HepG2 (cell line): ENCODE results near the gene TIMP3. TPM values are rescaled to one million over a fixed set of nuclear protein-coding genes. Genes with fewer than 3 reads are reported as not detected.
A peak's percentile ranks its signal among the peaks of the same experiment; 100 is the strongest.

Experiments
- KMT2A ChIP-seq: sonication (generic); formaldehyde crosslinking; IDR thresholded peaks from 2 replicates; pipeline ENCODE4 v1.4.0; 2020; ENCODE audit warnings: missing genetic modification reagents
- NR3C1 ChIP-seq: sonication (generic); formaldehyde crosslinking; IDR thresholded peaks from 2 replicates; pipeline ENCODE4 v1.4.0; 2020; ENCODE audit warnings: missing genetic modification reagents
- PITX1 ChIP-seq: sonication (generic); formaldehyde crosslinking; IDR thresholded peaks from 2 replicates; pipeline ENCODE4 v1.5.1; 2020; ENCODE audit warnings: mild to moderate bottlenecking, missing genetic modification reagents
- RXRA ChIP-seq: sonication (generic); formaldehyde crosslinking; IDR thresholded peaks from 2 replicates; pipeline ENCODE4 v1.5.1; 2020; ENCODE audit warnings: missing genetic modification reagents
- SMAD3 ChIP-seq: sonication (generic); formaldehyde crosslinking; IDR thresholded peaks from 2 replicates; pipeline ENCODE4 v1.4.0; 2020; ENCODE audit warnings: missing genetic modification reagents
- SP5 ChIP-seq: IDR thresholded peaks from 2 replicates; pipeline ENCODE4 v1.6.1; 2016; ENCODE audit warnings: low read depth, borderline replicate concordance
- ZNF24 ChIP-seq: fragments of 450-650 bp; IDR thresholded peaks from 2 replicates; pipeline ENCODE4 v1.6.1; 2017; ENCODE audit warnings: antibody characterized with exemption, mild to moderate bottlenecking
- ZNF274 ChIP-seq: sonication (generic); formaldehyde crosslinking; IDR thresholded peaks from 2 replicates; pipeline ENCODE4 v1.5.1; 2020; ENCODE audit warnings: mild to moderate bottlenecking, missing genetic modification reagents
- ZNF292 ChIP-seq: sonication (generic); formaldehyde crosslinking; IDR thresholded peaks from 2 replicates; pipeline ENCODE4 v1.8.1; 2022; ENCODE audit warnings: mild to moderate bottlenecking, low read depth, missing genetic modification reagents, borderline replicate concordance
- ZNF557 ChIP-seq: sonication (generic); formaldehyde crosslinking; IDR thresholded peaks from 2 replicates; pipeline ENCODE4 v1.4.0; 2020; ENCODE audit warnings: missing genetic modification reagents
- ZNF567 ChIP-seq: sonication (generic); formaldehyde crosslinking; IDR thresholded peaks from 2 replicates; pipeline ENCODE4 v1.8.1; 2023; ENCODE audit warnings: mild to moderate bottlenecking, missing genetic modification reagents, borderline replicate concordance
- polyA plus RNA-seq, 8 experiments: library from polyadenylated mRNA; depleted of rRNA in 3 of 8; stranded (reverse) in 7 of 8; unstranded in 1 of 8; fragments of >200 nt; fragmentation: Illumina TruSeq in 4 of 8; extraction: Trizol in 4 of 8; gene quantifications; 2 replicates each; pipeline versions ENCODE4 v1.2.1 to v1.2.3, GENCODE V29; 2011 to 2016; ENCODE audit warnings: low read depth in 4 of 8, missing spikeins in 1 of 8, mixed read lengths in 1 of 8; ENCODE audit not compliant: insufficient read depth in 1 of 8
- total RNA-seq, 5 experiments: library from RNA; depleted of rRNA; stranded (reverse); fragments of >200 nt; fragmentation: Illumina TruSeq; extraction: Trizol; gene quantifications; 2 replicates each; pipeline ENCODE4 v1.2.3, GENCODE V29; 2016; ENCODE audit warnings: low read depth in 1 of 5
- TF ChIP-seq, protein P1 (sequence below), 2 experiments: sonication (generic) in 1 of 2; formaldehyde crosslinking in 1 of 2; IDR thresholded peaks; 2 replicates each; pipeline versions ENCODE4 v1.6.1 to v1.9.0; 2014 to 2022; ENCODE audit warnings: antibody characterized with exemption in 1 of 2, borderline replicate concordance in 1 of 2, inconsistent platforms in 1 of 2, low read depth in 1 of 2, missing genetic modification reagents in 1 of 2
- TF ChIP-seq, protein P2 (sequence below): IDR thresholded peaks from 2 replicates; pipeline ENCODE4 v1.6.1; 2016
- TF ChIP-seq, protein P3 (sequence below): IDR thresholded peaks from 2 replicates; pipeline ENCODE4 v1.6.1; 2016; ENCODE audit warnings: missing compliant biosample characterization, missing genetic modification reagents, borderline replicate concordance
- TF ChIP-seq, protein P4 (sequence below), 2 experiments: sonication (generic) in 1 of 2; formaldehyde crosslinking in 1 of 2; IDR thresholded peaks; 2 replicates each; pipeline versions ENCODE4 v1.4.0 to v1.6.1; 2018 to 2020; ENCODE audit warnings: missing genetic modification reagents in 2 of 2, borderline replicate concordance in 1 of 2, low read depth in 1 of 2, mild to moderate bottlenecking in 1 of 2, missing biosample characterization in 1 of 2
- TF ChIP-seq, protein P5 (sequence below): IDR thresholded peaks from 2 replicates; pipeline ENCODE4 v1.6.1; 2018; ENCODE audit warnings: missing genetic modification reagents

TIMP3 gene
- total and polyA plus RNA-seq, 2 of the 13 experiments (the other 11 are each of a cell fraction or from before 2014, with no cell fraction given), result 57.3 to 86.6 TPM

DNA sequence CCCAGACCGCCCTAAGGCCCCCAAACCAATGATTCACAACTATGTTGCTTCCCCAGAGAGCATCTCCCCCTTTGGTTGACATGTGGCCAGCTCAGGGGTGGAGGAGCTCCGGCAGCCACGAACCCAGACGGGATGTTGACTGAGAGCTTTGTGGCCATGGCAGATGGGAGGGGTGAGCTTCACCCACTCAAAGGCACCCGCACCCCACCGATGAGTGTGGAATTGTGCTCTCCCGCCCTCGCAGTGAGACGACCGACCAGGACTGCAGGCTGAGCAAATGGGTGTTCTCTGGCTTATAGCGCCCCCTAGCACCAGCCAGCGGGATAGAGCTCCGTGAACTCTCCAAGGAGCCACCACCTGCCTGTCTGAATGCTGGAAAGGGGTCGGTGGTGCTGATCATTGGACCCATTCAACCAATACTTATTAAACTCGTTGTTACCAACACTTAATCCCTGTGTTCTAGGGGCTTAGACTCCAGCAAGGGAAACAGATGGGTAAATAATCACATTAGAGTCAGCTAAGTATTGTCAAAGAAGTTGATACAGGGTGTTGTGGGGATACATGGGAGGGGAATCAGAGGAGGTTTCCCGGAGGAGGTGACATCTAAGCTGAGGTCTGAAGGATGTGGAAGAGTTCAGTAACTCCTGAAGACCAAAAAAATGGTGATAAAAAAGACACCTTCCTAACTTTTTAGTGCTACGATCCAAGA lies 4.5 kb upstream of the TIMP3 start (continued):
- TF ChIP-seq, protein P1, sequence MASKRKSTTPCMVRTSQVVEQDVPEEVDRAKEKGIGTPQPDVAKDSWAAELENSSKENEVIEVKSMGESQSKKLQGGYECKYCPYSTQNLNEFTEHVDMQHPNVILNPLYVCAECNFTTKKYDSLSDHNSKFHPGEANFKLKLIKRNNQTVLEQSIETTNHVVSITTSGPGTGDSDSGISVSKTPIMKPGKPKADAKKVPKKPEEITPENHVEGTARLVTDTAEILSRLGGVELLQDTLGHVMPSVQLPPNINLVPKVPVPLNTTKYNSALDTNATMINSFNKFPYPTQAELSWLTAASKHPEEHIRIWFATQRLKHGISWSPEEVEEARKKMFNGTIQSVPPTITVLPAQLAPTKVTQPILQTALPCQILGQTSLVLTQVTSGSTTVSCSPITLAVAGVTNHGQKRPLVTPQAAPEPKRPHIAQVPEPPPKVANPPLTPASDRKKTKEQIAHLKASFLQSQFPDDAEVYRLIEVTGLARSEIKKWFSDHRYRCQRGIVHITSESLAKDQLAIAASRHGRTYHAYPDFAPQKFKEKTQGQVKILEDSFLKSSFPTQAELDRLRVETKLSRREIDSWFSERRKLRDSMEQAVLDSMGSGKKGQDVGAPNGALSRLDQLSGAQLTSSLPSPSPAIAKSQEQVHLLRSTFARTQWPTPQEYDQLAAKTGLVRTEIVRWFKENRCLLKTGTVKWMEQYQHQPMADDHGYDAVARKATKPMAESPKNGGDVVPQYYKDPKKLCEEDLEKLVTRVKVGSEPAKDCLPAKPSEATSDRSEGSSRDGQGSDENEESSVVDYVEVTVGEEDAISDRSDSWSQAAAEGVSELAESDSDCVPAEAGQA (IDR thresholded peaks at IDR 0.05; ENCODE audit: low read depth), result no peak
- TF ChIP-seq, protein P1 (CRISPR knock-in tag; IDR thresholded peaks at IDR 0.05; ENCODE audit: borderline replicate concordance), result no peak
- TF ChIP-seq SP5 (CRISPR knock-in tag), result no peak
- no peak for TF ChIP-seq ZNF567
- TF ChIP-seq, protein P2, sequence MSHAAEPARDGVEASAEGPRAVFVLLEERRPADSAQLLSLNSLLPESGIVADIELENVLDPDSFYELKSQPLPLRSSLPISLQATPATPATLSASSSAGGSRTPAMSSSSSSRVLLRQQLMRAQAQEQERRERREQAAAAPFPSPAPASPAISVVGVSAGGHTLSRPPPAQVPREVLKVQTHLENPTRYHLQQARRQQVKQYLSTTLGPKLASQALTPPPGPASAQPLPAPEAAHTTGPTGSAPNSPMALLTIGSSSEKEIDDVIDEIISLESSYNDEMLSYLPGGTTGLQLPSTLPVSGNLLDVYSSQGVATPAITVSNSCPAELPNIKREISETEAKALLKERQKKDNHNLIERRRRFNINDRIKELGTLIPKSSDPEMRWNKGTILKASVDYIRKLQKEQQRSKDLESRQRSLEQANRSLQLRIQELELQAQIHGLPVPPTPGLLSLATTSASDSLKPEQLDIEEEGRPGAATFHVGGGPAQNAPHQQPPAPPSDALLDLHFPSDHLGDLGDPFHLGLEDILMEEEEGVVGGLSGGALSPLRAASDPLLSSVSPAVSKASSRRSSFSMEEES (CRISPR knock-in tag), result no peak
- TF ChIP-seq, protein P3, sequence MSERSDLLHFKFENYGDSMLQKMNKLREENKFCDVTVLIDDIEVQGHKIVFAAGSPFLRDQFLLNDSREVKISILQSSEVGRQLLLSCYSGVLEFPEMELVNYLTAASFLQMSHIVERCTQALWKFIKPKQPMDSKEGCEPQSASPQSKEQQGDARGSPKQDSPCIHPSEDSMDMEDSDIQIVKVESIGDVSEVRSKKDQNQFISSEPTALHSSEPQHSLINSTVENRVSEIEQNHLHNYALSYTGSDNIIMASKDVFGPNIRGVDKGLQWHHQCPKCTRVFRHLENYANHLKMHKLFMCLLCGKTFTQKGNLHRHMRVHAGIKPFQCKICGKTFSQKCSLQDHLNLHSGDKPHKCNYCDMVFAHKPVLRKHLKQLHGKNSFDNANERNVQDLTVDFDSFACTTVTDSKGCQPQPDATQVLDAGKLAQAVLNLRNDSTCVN (CRISPR knock-in tag), result no peak
- no peak for TF ChIP-seq ZNF292 (CRISPR knock-in tag)
- TF ChIP-seq PITX1, result 0 out of 2 replicates have a peak, but pooled peaks have one; percentile 35
- 0 out of 2 replicates have a peak, but pooled peaks have one; percentile 12 for TF ChIP-seq RXRA
- no peak for TF ChIP-seq SMAD3 (CRISPR knock-in tag)
- TF ChIP-seq ZNF274 (CRISPR knock-in tag), result 0 out of 2 replicates have a peak, but pooled peaks have one; percentile 23
- TF ChIP-seq ZNF557 (CRISPR knock-in tag), result no peak
- no peak; the same call in 1 of the 2 replicates for TF ChIP-seq KMT2A (CRISPR knock-in tag)
- TF ChIP-seq, protein P4, sequence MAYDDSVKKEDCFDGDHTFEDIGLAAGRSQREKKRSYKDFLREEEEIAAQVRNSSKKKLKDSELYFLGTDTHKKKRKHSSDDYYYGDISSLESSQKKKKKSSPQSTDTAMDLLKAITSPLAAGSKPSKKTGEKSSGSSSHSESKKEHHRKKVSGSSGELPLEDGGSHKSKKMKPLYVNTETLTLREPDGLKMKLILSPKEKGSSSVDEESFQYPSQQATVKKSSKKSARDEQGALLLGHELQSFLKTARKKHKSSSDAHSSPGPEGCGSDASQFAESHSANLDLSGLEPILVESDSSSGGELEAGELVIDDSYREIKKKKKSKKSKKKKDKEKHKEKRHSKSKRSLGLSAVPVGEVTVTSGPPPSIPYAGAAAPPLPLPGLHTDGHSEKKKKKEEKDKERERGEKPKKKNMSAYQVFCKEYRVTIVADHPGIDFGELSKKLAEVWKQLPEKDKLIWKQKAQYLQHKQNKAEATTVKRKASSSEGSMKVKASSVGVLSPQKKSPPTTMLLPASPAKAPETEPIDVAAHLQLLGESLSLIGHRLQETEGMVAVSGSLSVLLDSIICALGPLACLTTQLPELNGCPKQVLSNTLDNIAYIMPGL (CRISPR knock-in tag; IDR thresholded peaks at IDR 0.05; ENCODE audit: borderline replicate concordance in 1 of 2, low read depth in 1 of 2), result peak in 1 of 2 experiments; percentile 36; a peak in 2 of 4 replicates
- TF ChIP-seq, protein P5, sequence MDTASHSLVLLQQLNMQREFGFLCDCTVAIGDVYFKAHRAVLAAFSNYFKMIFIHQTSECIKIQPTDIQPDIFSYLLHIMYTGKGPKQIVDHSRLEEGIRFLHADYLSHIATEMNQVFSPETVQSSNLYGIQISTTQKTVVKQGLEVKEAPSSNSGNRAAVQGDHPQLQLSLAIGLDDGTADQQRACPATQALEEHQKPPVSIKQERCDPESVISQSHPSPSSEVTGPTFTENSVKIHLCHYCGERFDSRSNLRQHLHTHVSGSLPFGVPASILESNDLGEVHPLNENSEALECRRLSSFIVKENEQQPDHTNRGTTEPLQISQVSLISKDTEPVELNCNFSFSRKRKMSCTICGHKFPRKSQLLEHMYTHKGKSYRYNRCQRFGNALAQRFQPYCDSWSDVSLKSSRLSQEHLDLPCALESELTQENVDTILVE (CRISPR knock-in tag), result no peak
- TF ChIP-seq NR3C1, result no peak
- no peak for TF ChIP-seq ZNF24
